Measurements from ENCODE around the gene ISL2.

Gene ISL2

GRCh38 chr15:76382987-76383728 is 46.6 kb downstream of the ISL2 start:
- Histone ChIP-seq H3K27ac (ENCODE audit: low read length) (no peak overlapping the region), H3K4me3 (ENCODE audit: low read length) (no peak overlapping the region), H4K20me1 (ENCODE audit: insufficient read depth, low read length) (no peaks in the 10 kb centered on the region), H3K9ac (ENCODE audit: low read length) (no peak overlapping the region), H2AFZ (ENCODE audit: low read depth, low read length) (no peak overlapping the region), H3K4me2 (ENCODE audit: low read length) (no peak overlapping the region), H3K27me3 (ENCODE audit: low read depth, low read length) (no peaks in the 10 kb centered on the region), H3K36me3 (replicated peaks; ENCODE audit: low read depth, low read length) (no peaks in the 10 kb centered on the region), H3K9me3 (ENCODE audit: insufficient read depth, low read length) (no peaks in the 10 kb centered on the region), H3K4me1 (ENCODE audit: low read length) (no peaks in the 10 kb centered on the region), H3K79me2 (ENCODE audit: low read length) (no peaks in the 10 kb centered on the region)
- TF ChIP-seq CTCF (IDR thresholded peaks at IDR 0.05; ENCODE audit: low read depth, low read length): no peak
- TF ChIP-seq EZH2phosphoT487 (IDR thresholded peaks at IDR 0.05; ENCODE audit: low read depth): no peak

DNA sequence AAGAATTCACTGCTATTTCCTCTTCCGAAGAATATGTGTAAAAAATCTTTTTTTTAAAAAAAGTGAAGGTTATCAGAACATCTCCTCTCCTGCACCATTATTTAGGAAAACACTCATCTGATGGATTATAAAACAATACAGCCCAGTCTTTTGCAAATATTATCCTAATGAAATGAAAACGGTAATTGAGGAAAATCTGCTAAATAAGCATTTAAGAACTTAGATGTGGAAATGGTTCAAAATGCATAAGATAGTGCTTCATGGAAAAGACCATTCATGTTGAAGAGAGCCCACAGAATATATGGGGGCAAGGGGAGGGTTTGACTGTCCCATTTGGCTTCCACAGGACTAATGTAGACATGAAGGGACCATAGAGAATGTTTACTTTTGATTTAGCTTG is 47.8 kb downstream of the ISL2 start:
- no peak overlapping the region for H3K9ac ChIP-seq (ENCODE audit: low read length)
- no peaks in the 10 kb centered on the region for H3K36me3 ChIP-seq (replicated peaks; ENCODE audit: low read depth, low read length)
- no peaks in the 10 kb centered on the region for H3K27me3 ChIP-seq (ENCODE audit: low read depth, low read length)
- no peaks in the 10 kb centered on the region for H3K79me2 ChIP-seq (ENCODE audit: low read length)
- no peaks in the 10 kb centered on the region for H3K9me3 ChIP-seq (ENCODE audit: insufficient read depth, low read length)
- TF ChIP-seq EZH2phosphoT487 (IDR thresholded peaks at IDR 0.05; ENCODE audit: low read depth) (no peak), CTCF (IDR thresholded peaks at IDR 0.05; ENCODE audit: low read depth, low read length) (no peak)
- no peak overlapping the region for H3K4me2 ChIP-seq (ENCODE audit: low read length)
- no peak overlapping the region for H3K27ac ChIP-seq (ENCODE audit: low read length)
- no peak overlapping the region for H3K4me3 ChIP-seq (ENCODE audit: low read length)
- H4K20me1 ChIP-seq (ENCODE audit: insufficient read depth, low read length): no peaks in the 10 kb centered on the region
- no peaks in the 10 kb centered on the region for H3K4me1 ChIP-seq (ENCODE audit: low read length)
- H2AFZ ChIP-seq (ENCODE audit: low read depth, low read length): no peak overlapping the region

GRCh38 chr15:76386178-76386577 is 49.6 kb downstream of the ISL2 start:
- Histone ChIP-seq H3K4me1 (ENCODE audit: low read length) (no peaks in the 10 kb centered on the region), H3K9me3 (ENCODE audit: insufficient read depth, low read length) (no peaks in the 10 kb centered on the region), H2AFZ (ENCODE audit: low read depth, low read length) (no peak overlapping the region)

DNA sequence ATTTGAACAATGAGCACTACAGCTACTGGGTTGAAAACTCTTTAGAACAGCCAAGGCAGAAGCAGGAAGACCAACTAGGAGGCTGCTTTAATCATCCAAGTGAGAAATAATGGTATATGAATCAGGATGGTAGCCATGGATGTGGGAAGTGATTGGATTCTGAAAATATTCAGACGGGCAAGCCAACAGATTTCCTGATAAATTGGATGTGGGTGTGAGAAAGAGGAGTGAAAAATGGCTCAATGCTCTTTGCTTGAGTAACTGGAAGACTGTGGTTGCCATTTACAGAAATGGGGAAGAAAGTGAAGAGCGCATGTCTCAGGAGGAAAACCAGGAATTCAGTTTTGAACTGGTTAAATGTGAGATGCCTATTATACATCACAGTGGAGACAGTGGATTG is 50.4 kb downstream of the ISL2 start:
- H2AFZ ChIP-seq (ENCODE audit: low read depth, low read length): no peak overlapping the region
- no peak overlapping the region for H3K9ac ChIP-seq (ENCODE audit: low read length)
- no peaks in the 10 kb centered on the region for H3K27me3 ChIP-seq (ENCODE audit: low read depth, low read length)
- H3K4me2 ChIP-seq (ENCODE audit: low read length): no peak overlapping the region
- no peaks in the 10 kb centered on the region for H4K20me1 ChIP-seq (ENCODE audit: insufficient read depth, low read length)
- H3K79me2 ChIP-seq (ENCODE audit: low read length): no peaks in the 10 kb centered on the region
- no peaks in the 10 kb centered on the region for H3K36me3 ChIP-seq (replicated peaks; ENCODE audit: low read depth, low read length)
- TF ChIP-seq EZH2phosphoT487 (IDR thresholded peaks at IDR 0.05; ENCODE audit: low read depth) (no peak), CTCF (IDR thresholded peaks at IDR 0.05; ENCODE audit: low read depth, low read length) (no peak)
- no peak overlapping the region for H3K27ac ChIP-seq (ENCODE audit: low read length)
- no peaks in the 10 kb centered on the region for H3K9me3 ChIP-seq (ENCODE audit: insufficient read depth, low read length)
- H3K4me3 ChIP-seq (ENCODE audit: low read length): no peak overlapping the region
- no peaks in the 10 kb centered on the region for H3K4me1 ChIP-seq (ENCODE audit: low read length)

More at GRCh38 chr15:76386178-76386577, 49.6 kb downstream of the ISL2 start:
- Histone ChIP-seq H3K27ac (ENCODE audit: low read length) (no peak overlapping the region), H3K27me3 (ENCODE audit: low read depth, low read length) (no peaks in the 10 kb centered on the region), H3K9ac (ENCODE audit: low read length) (no peak overlapping the region), H3K4me3 (ENCODE audit: low read length) (no peak overlapping the region), H3K4me2 (ENCODE audit: low read length) (no peak overlapping the region), H4K20me1 (ENCODE audit: insufficient read depth, low read length) (no peaks in the 10 kb centered on the region), H3K36me3 (replicated peaks; ENCODE audit: low read depth, low read length) (no peaks in the 10 kb centered on the region), H3K79me2 (ENCODE audit: low read length) (no peaks in the 10 kb centered on the region)
- TF ChIP-seq CTCF (IDR thresholded peaks at IDR 0.05; ENCODE audit: low read depth, low read length) (no peak), EZH2phosphoT487 (IDR thresholded peaks at IDR 0.05; ENCODE audit: low read depth) (no peak)

Measured in OCI-LY3 (cell line).